CD4-positive, alpha-beta T cell treated with Interleukin-2 at 100 ng/mL for 4 hours (primary cell): ENCODE results near the gene GLP2R.

Experiments used
- DNase-seq: peaks from one replicate; pipeline ENCODE4 v3.0.0-alpha.2; 2020; ENCODE audit warnings: low spot score

GLP2R gene

GRCh38 chr17:9922012-9922848, 96.5 kb downstream of the GLP2R start:
- DNase-seq, result no peak

- peak; percentile 54 for DNase-seq
Measured at GRCh38 chr17:9924735-9925191, 99.0 kb downstream of the GLP2R start.

- DNase-seq, result no peak
Measured at GRCh38 chr17:9925457-9925856, 99.7 kb downstream of the GLP2R start.

- no peak for DNase-seq
Measured at GRCh38 chr17:9926150-9926804, 100.6 kb downstream of the GLP2R start.

- no peak for DNase-seq
Measured at GRCh38 chr17:9928601-9929333, 103.0 kb downstream of the GLP2R start.

- DNase-seq, result no peak
Measured at GRCh38 chr17:9929871-9930270, 104.1 kb downstream of the GLP2R start.

- DNase-seq, result no peak
Measured at GRCh38 chr17:9931144-9931741, 105.5 kb downstream of the GLP2R start.

GRCh38 chr17:9932491-9932890, 106.8 kb downstream of the GLP2R start:
- DNase-seq, result no peak

- DNase-seq, result no peak
Measured at GRCh38 chr17:9934331-9934730, 108.6 kb downstream of the GLP2R start.

- no peak for DNase-seq
Measured at GRCh38 chr17:9935408-9935807, 109.7 kb downstream of the GLP2R start.

- no peak for DNase-seq
Measured at GRCh38 chr17:9936095-9936494, 110.4 kb downstream of the GLP2R start.

- no peak for DNase-seq
Measured at GRCh38 chr17:9937241-9937761, 111.6 kb downstream of the GLP2R start.

- DNase-seq, result no peak
Measured at GRCh38 chr17:9937901-9938300, 112.2 kb downstream of the GLP2R start.

- DNase-seq, result no peak
Measured at GRCh38 chr17:9938764-9939163, 113.0 kb downstream of the GLP2R start.

- DNase-seq, result no peak
Measured at GRCh38 chr17:9940841-9941240, 115.1 kb downstream of the GLP2R start.

- no peak for DNase-seq
Measured at GRCh38 chr17:9941305-9941704, 115.6 kb downstream of the GLP2R start.
